SJCRH30 (cell line): ENCODE measurements around the gene CDK6. TPM values are rescaled to one million over a fixed set of nuclear protein-coding genes. Genes with fewer than 3 reads are reported as not detected.

Experiments used
- DNase-seq, 2 experiments: peaks; one replicate each; pipeline ENCODE4 v3.0.0-alpha.2; 2015 to 2020
- H3K27ac ChIP-seq: fragments of 250-450 bp; sonication (Bioruptor Pico); 2 replicates; pipeline ENCODE4 v1.5.1; 2020; ENCODE audit warnings: mild to moderate bottlenecking, moderate library complexity
- H3K27me3 ChIP-seq: fragments of 250-450 bp; sonication (Bioruptor Pico); 2 replicates; pipeline ENCODE4 v1.5.1; 2020; ENCODE audit warnings: mild to moderate bottlenecking, moderate library complexity
- H3K36me3 ChIP-seq: fragments of 250-450 bp; sonication (Bioruptor Pico); 2 replicates; pipeline ENCODE4 v1.5.1; 2020; ENCODE audit warnings: mild to moderate bottlenecking, moderate library complexity
- H3K4me1 ChIP-seq: fragments of 250-450 bp; sonication (Bioruptor Pico); 2 replicates; pipeline ENCODE4 v1.5.1; 2020; ENCODE audit warnings: mild to moderate bottlenecking, moderate library complexity
- H3K4me3 ChIP-seq: fragments of 250-450 bp; sonication (Bioruptor Pico); 2 replicates; pipeline ENCODE4 v1.5.1; 2020; ENCODE audit warnings: mild to moderate bottlenecking, moderate library complexity
- H3K9me3 ChIP-seq: fragments of 250-450 bp; sonication (Bioruptor Pico); replicated peaks from 2 replicates; pipeline ENCODE4 v1.5.1; 2020; ENCODE audit warnings: mild to moderate bottlenecking, moderate library complexity
- total RNA-seq: library from RNA; depleted of rRNA; stranded (reverse); fragments of >200 nt; shearing (Covaris generic); gene quantifications from 2 replicates; pipeline ENCODE4 v1.2.3, GENCODE V29; 2014

Gene CDK6
- total RNA-seq, 1 experiment from 2014 or later, result 194 TPM

- Histone ChIP-seq H3K27me3 (no peaks in the 10 kb centered on the region), H3K9me3 (peaks cover 13% of the 10 kb centered on the region; the same call in 1 of the 2 replicates), H3K27ac (no peak overlapping the region), H3K4me1 (no peaks in the 10 kb centered on the region; the same call in 1 of the 2 replicates), H3K4me3 (no peak overlapping the region), H3K36me3 (peaks cover 58% of the 10 kb centered on the region)
- no peak for DNase-seq
These were observed 128.9 kb downstream of the CDK6 start for GRCh38 chr7:92707435-92707834.

GRCh38 chr7:92706563-92706962 lies 129.8 kb downstream of the CDK6 start:
- Histone ChIP-seq H3K4me3 (no peak overlapping the region), H3K27me3 (no peaks in the 10 kb centered on the region), H3K27ac (no peak overlapping the region), H3K9me3 (peaks cover 13% of the 10 kb centered on the region; the same call in 1 of the 2 replicates), H3K36me3 (peaks cover 57% of the 10 kb centered on the region), H3K4me1 (no peaks in the 10 kb centered on the region)
- no peak for DNase-seq

GRCh38 chr7:92705831-92706230 lies 130.5 kb downstream of the CDK6 start:
- H3K27me3 ChIP-seq, result no peaks in the 10 kb centered on the region
- H3K4me3 ChIP-seq, result no peak overlapping the region
- no peaks in the 10 kb centered on the region for H3K4me1 ChIP-seq
- peaks cover 54% of the 10 kb centered on the region for H3K36me3 ChIP-seq
- H3K9me3 ChIP-seq, result peaks cover 13% of the 10 kb centered on the region; the same call in 1 of the 2 replicates
- no peak for DNase-seq
- no peak overlapping the region for H3K27ac ChIP-seq

GRCh38 chr7:92704858-92705257 lies 131.5 kb downstream of the CDK6 start:
- DNase-seq, result no peak
- H3K36me3 ChIP-seq, result peaks cover 47% of the 10 kb centered on the region
- H3K4me3 ChIP-seq, result no peak overlapping the region
- no peak overlapping the region for H3K27ac ChIP-seq
- H3K9me3 ChIP-seq, result peaks cover 13% of the 10 kb centered on the region; the same call in 1 of the 2 replicates
- peaks cover 7% of the 10 kb centered on the region for H3K4me1 ChIP-seq
- H3K27me3 ChIP-seq, result no peaks in the 10 kb centered on the region

GRCh38 chr7:92702535-92702934 lies 133.8 kb downstream of the CDK6 start:
- H3K27ac ChIP-seq, result no peak overlapping the region
- H3K36me3 ChIP-seq, result peaks cover 41% of the 10 kb centered on the region
- H3K4me3 ChIP-seq, result no peak overlapping the region
- peaks cover 25% of the 10 kb centered on the region for H3K4me1 ChIP-seq
- no peaks in the 10 kb centered on the region for H3K27me3 ChIP-seq
- DNase-seq, result no peak
- H3K9me3 ChIP-seq, result peaks cover 13% of the 10 kb centered on the region; the same call in 1 of the 2 replicates

GRCh38 chr7:92699966-92700514 lies 136.3 kb downstream of the CDK6 start:
- H3K27me3 ChIP-seq, result no peaks in the 10 kb centered on the region
- H3K4me3 ChIP-seq, result no peak overlapping the region
- peaks cover 22% of the 10 kb centered on the region for H3K36me3 ChIP-seq
- peak overlapping the region; percentile 96 for H3K27ac ChIP-seq
- peaks cover 6% of the 10 kb centered on the region; the same call in 1 of the 2 replicates for H3K9me3 ChIP-seq
- H3K4me1 ChIP-seq, result peaks cover 40% of the 10 kb centered on the region
- no peak for DNase-seq

- Histone ChIP-seq H3K27ac (peak overlapping the region; percentile 96), H3K27me3 (no peaks in the 10 kb centered on the region), H3K36me3 (peaks cover 17% of the 10 kb centered on the region), H3K4me3 (no peak overlapping the region), H3K4me1 (peaks cover 44% of the 10 kb centered on the region), H3K9me3 (peaks cover 5% of the 10 kb centered on the region; the same call in 1 of the 2 replicates)
- DNase-seq, result peak in 1 of 2 experiments; percentile 31
These were observed 136.8 kb downstream of the CDK6 start for GRCh38 chr7:92699560-92699959.

- H3K4me3 ChIP-seq, result peak overlapping the region; percentile 21
- peaks cover 55% of the 10 kb centered on the region for H3K4me1 ChIP-seq
These were observed 138.0 kb downstream of the CDK6 start for GRCh38 chr7:92698237-92698841.

GRCh38 chr7:92697414-92697813 lies 139.0 kb downstream of the CDK6 start:
- DNase-seq, result peak in 1 of 2 experiments; percentile 34
- no peak overlapping the region for H3K4me3 ChIP-seq
- peak overlapping the region; percentile 96 for H3K27ac ChIP-seq
- peaks cover 16% of the 10 kb centered on the region; the same call in 1 of the 2 replicates for H3K36me3 ChIP-seq
- H3K27me3 ChIP-seq, result no peaks in the 10 kb centered on the region
- peaks cover 4% of the 10 kb centered on the region; the same call in 1 of the 2 replicates for H3K9me3 ChIP-seq
- peaks cover 55% of the 10 kb centered on the region for H3K4me1 ChIP-seq

More at GRCh38 chr7:92698237-92698841, 138.0 kb downstream of the CDK6 start:
- Histone ChIP-seq H3K9me3 (peaks cover 4% of the 10 kb centered on the region; the same call in 1 of the 2 replicates), H3K27ac (peak overlapping the region; percentile 96), H3K27me3 (no peaks in the 10 kb centered on the region), H3K36me3 (peaks cover 16% of the 10 kb centered on the region; the same call in 1 of the 2 replicates)
- peak; percentile 88 to 91 for DNase-seq

GRCh38 chr7:92697012-92697411 lies 139.4 kb downstream of the CDK6 start:
- H3K4me3 ChIP-seq, result no peak overlapping the region
- H3K27ac ChIP-seq, result peak overlapping the region; percentile 96
- peaks cover 55% of the 10 kb centered on the region for H3K4me1 ChIP-seq
- H3K9me3 ChIP-seq, result peaks cover 4% of the 10 kb centered on the region; the same call in 1 of the 2 replicates
- H3K27me3 ChIP-seq, result no peaks in the 10 kb centered on the region
- peaks cover 18% of the 10 kb centered on the region; the same call in 1 of the 2 replicates for H3K36me3 ChIP-seq
- DNase-seq, result no peak

- H3K36me3 ChIP-seq, result peaks cover 21% of the 10 kb centered on the region; the same call in 1 of the 2 replicates
- H3K27ac ChIP-seq, result peak overlapping the region; percentile 96
- H3K27me3 ChIP-seq, result no peaks in the 10 kb centered on the region
- H3K4me3 ChIP-seq, result peak overlapping the region; percentile 55
- peaks cover 55% of the 10 kb centered on the region for H3K4me1 ChIP-seq
- DNase-seq, result no peak
- H3K9me3 ChIP-seq, result peaks cover 4% of the 10 kb centered on the region; the same call in 1 of the 2 replicates
These were observed 139.8 kb downstream of the CDK6 start for GRCh38 chr7:92696584-92696983.

GRCh38 chr7:92695308-92696261 lies 140.8 kb downstream of the CDK6 start:
- H3K36me3 ChIP-seq, result peaks cover 29% of the 10 kb centered on the region
- peak overlapping the region; percentile 96 for H3K27ac ChIP-seq
- peaks cover 4% of the 10 kb centered on the region; the same call in 1 of the 2 replicates for H3K9me3 ChIP-seq
- peaks cover 55% of the 10 kb centered on the region for H3K4me1 ChIP-seq
- peak; percentile 88 to 92 for DNase-seq
- no peaks in the 10 kb centered on the region for H3K27me3 ChIP-seq
- peak overlapping the region; percentile 55 for H3K4me3 ChIP-seq

- no peak for DNase-seq
- Histone ChIP-seq H3K4me3 (no peak overlapping the region), H3K9me3 (peaks cover 7% of the 10 kb centered on the region; the same call in 1 of the 2 replicates), H3K27ac (peak overlapping the region; percentile 96), H3K36me3 (peaks cover 41% of the 10 kb centered on the region), H3K27me3 (no peaks in the 10 kb centered on the region), H3K4me1 (peaks cover 42% of the 10 kb centered on the region)
These were observed 142.2 kb downstream of the CDK6 start for GRCh38 chr7:92694211-92694610.

- no peak overlapping the region for H3K4me3 ChIP-seq
- no peak overlapping the region; the same call in 1 of the 2 replicates for H3K27ac ChIP-seq
- DNase-seq, result no peak
- H3K9me3 ChIP-seq, result peaks cover 7% of the 10 kb centered on the region; the same call in 1 of the 2 replicates
- peaks cover 48% of the 10 kb centered on the region for H3K36me3 ChIP-seq
- H3K27me3 ChIP-seq, result no peaks in the 10 kb centered on the region
- H3K4me1 ChIP-seq, result peaks cover 35% of the 10 kb centered on the region
These were observed 142.9 kb downstream of the CDK6 start for GRCh38 chr7:92693519-92693918.
